GM13976 (cell line): ENCODE measurements around the gene HARBI1.

Source experiments
- DNase-seq: peaks from one replicate; pipeline ENCODE4 v3.0.0; 2012; ENCODE audit warnings: low spot score
- CTCF ChIP-seq: IDR thresholded peaks from 2 replicates; pipeline ENCODE4 v1.5.1; 2012; ENCODE audit warnings: borderline replicate concordance, mild to moderate bottlenecking; ENCODE audit not compliant: insufficient read depth; ENCODE audit errors: extremely low read depth, missing control alignments, control extremely low read depth
- in situ Hi-C: fragments of 300-500 bp; cut with MboI; formaldehyde crosslinking; loops from one replicate; pipeline ENCODE4 v1.12.0; 2022; ENCODE audit warnings: low sequenced_read_pairs, mixed read lengths, inconsistent platforms; ENCODE audit not compliant: unreplicated experiment

HARBI1 gene

DNA sequence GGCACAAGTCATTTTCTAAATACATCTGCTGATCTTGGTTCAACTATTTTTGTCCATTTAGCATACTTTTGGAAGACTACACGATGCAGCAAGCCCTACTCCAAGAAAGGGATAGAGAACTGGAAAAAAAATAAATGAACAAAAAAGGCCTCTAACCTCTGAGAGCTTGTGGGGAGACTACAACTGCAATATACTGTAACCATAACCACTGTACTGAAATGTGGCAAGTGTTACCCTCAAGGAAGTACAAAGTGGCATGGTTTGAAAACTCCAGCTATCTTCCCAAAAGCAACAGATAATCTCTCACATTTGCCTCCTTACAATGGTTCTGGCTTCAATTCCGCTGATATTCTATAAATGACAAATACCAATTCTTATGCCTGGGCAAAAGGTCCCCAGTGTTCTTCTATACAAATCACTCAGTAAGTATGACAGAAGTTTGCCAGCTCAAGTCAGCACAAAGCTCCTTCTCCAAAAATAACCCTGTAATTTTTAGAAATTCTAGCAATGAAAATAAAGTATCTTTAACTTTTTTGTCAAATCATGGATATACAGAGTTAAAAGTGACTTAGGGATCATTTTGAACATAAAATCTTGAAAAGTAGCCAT lies 46.1 kb downstream of the HARBI1 start:
- no peak for TF ChIP-seq CTCF
- in situ Hi-C loops, result no loop called here
- DNase-seq, result no peak

DNA sequence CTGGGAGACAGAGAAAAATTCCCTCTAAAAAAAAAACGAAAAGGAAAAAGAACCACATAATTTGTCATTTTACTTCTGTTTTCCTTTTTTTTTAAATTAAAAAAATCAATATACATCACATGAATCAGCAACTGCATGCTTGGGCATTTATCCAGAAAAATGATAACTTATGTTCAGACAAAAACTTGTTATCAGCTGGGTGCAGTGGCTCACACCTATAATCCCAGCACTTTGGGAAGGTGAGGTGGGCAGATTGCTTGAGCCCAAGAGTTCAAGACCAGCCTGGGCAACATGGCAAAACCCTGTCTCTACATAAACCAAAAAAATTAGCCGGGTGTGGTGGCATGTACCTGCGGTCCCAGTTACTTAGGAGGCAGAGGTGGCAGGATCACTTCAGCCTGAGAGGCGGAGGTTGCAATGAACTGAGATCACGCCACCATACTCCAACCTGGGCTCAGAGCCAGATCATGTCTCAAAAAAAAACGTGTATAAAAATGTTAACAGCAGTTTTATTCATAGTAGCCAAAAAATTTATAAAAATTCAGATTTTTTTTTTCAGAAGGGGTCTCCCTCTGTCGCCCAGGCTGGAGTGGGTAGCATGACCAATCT lies 51.7 kb downstream of the HARBI1 start:
- no peak for DNase-seq
- in situ Hi-C loops, result no loop called here
- no peak for TF ChIP-seq CTCF

DNA sequence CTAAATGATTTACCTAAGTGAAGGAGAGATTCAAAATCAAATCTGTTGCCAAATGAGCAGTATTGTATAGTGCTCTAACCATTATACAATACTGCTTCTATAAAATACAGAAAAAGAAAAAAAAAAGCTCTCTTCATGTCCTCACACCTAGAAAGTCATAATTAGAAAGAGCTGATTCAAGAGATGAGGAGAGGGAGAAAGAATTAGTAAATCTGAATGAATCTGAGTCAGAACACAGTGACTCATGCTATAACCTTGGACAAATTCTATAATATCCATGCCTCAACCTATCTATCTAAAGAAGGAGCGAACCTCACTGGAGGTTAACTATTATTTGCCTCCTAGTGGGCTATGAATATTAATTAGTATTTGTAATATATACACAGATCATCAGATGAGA lies 52.6 kb downstream of the HARBI1 start:
- in situ Hi-C loops, result no loop called here
- DNase-seq, result no peak
- no peak for TF ChIP-seq CTCF

GRCh38 chr11:46562527-46562926 lies 54.5 kb downstream of the HARBI1 start:
- in situ Hi-C loops, result no loop called here
- TF ChIP-seq CTCF, result no peak
- DNase-seq, result no peak

- peak; percentile 48 for DNase-seq
- TF ChIP-seq CTCF, result no peak
- in situ Hi-C loops, result no loop called here
Observed at GRCh38 chr11:46560300-46560991, 56.6 kb downstream of the HARBI1 start.

- no peak for TF ChIP-seq CTCF
- no peak for DNase-seq
- in situ Hi-C loops, result no loop called here
Observed at GRCh38 chr11:46559815-46560214, 57.2 kb downstream of the HARBI1 start.
